HG03103 (cell line): ENCODE results near the gene KCTD2.
"Not testable (repeated sequence)": the region's sequence is repeated elsewhere in the genome, so short reads cannot be mapped to it uniquely, and the experiment has no call there.

Experiments used
- ATAC-seq: cut with Tn5 transposase; IDR thresholded peaks from one replicate; pipeline ENCODE4 v1.9.1; 2021; ENCODE audit warnings: low read depth; ENCODE audit not compliant: unreplicated experiment

Gene KCTD2

DNA sequence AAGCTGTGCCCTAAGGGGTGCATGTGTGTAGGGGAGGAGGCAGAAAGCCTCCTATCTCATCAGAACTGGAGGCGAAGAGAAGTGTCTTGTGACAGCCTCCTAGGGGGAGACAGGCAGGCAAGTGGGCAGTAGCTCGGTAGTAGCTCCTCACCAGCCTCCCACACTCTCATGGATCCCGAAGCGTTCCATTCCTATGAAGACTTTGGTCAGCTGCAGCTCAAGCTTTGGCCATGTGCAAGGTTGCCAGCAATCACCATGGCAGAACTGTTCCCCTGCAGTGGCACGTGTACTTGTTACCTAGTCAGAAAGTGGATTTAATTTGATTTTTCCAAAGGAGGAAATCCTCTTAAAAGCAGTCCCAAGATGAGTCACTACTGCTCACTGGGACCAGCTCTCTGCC lies 27.9 kb upstream of the KCTD2 start:
- no peak for ATAC-seq

DNA sequence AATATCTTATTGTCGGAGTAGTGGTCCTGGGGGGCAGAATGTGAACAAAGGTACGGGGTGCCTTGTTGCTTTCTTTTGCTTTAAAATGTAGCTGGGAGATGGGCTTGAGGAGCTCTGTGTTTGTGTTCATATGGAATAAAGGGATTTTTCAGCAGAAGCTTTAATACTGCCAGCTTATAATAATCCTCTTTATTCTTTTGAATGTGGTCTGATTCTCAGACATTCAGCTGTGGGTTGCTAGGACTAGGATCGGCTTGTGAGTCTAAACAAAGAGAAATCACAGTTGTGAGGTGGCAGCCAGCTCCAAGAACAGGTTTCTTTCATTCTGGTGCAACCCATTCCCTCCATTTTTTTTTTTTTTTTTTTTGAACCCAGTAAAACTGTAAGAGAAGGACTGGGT lies 27.3 kb upstream of the KCTD2 start:
- ATAC-seq, result no peak

DNA sequence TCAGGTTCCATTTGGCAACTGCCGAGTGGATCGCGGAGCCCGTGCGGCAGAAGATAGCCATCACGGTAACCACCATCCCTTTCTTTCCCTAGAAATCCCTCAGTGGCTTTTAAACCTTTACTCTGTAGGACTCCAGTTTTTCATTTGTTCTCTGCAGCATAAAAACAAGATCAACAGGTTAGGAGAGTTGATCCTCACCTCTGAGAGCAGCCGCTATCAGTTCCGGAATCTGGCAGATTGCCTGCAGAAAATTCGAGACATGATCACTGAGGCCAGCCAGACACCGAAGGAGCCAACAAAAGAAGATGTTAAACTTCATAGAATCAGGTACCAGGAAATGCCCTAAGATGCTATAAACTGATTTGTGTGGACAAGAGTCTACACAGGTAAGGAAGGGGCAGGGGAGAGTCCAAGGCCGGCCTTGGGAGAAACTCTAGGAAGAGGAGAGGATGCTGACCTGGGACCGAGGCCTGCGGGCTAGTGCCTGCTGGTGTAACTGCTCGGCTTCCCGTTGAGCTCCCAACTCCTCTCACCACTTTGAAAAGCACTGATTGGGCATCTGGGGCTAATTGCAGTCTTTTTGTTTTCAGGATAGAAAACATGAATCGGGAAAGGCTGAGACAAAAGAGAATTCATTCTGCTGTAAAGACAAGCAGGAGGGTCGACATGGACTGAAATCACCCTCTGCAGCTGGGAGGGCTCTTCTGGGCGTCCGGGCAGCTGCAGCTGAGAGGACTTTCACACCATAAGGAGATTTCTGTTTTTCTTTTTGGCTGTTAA lies 26.5 kb upstream of the KCTD2 start:
- no peak for ATAC-seq

DNA sequence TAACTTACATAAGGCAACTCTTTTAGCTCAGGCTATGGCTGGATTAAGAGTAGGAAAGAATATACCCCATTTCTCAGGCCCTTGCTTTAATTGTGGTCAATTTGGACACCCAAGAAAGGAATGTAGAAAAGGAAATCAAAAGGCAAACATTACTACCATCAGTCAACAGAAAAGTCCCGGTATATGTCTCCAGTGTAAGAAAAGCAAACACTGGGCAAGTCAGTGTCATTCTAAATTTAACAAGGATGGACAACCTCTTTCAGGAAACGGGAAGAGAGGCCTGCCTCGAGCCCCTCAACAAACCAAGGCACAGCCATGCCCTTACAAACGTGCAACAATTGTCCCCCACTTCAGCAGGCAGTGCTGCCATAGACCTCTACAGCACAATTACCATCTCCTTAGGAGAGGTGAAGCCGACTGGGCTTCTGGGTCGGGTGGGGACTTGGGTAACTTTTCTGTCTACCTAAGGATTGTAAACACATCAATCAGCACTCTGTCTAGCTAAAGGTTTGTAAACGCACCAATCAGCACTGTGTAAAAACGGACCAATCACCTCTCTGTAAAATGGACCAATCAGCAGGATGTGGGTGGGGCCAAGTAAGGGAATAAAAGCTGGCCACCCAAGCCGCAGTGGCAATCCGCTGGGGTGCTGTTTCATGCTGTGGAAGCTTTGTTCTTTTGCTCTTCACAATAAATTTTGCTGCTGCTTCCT lies 22.2 kb upstream of the KCTD2 start:
- ATAC-seq, result no peak

DNA sequence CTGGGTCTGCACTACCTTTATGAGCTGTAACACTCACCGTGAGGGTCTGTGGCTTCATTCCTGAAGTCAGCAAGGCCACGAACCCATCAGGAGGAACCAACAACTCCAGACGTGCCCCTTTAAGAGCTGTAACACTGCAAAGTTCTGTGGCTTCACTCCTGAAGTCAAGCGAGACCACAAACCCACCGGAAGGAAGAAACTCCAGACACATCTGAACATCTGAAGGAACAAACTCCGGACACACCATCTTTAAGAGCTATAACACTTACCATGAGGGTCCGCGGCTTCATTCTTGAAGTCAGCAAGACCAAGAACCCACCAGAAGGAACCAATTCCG lies 21.7 kb upstream of the KCTD2 start:
- ATAC-seq, result not testable (repeated sequence)

DNA sequence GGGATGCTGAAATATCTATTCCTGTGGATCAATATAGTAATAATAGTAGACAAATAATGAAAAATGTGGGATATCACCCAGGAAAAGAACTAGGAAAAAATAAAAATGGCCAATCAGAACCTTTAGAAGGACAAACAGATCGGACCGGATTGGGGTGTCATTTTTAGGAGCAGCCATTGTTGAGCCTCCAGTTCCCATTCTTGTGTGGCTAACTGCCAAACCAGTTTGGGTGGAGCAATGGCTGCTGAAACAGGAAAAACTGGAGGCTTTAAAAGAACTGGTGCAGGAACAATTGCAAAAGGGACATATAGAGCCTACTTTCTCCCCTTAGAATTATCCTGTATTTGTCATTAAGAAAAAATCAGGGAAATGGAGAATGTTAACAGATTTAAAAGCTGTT lies 20.4 kb upstream of the KCTD2 start:
- not testable (repeated sequence) for ATAC-seq

DNA sequence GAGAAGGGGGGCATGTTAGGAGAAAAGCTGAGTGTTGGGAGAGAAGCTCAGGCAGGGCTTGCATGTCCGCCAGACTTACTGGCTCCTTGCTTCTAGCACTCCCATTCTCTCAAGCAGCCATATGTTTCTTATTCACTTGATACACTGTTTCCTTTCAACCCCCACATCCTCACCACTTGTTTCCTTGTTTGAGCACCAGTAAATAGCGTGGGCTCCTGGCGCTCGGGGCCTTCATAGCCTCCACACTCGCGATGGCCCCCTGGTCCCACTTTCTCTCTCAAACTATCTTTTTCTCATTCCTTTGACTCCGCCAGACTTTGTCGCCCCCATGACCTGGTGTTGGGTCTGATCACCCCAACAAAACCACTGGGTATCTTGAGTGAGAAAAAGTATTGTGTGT lies 16.9 kb upstream of the KCTD2 start:
- ATAC-seq, result no peak

DNA sequence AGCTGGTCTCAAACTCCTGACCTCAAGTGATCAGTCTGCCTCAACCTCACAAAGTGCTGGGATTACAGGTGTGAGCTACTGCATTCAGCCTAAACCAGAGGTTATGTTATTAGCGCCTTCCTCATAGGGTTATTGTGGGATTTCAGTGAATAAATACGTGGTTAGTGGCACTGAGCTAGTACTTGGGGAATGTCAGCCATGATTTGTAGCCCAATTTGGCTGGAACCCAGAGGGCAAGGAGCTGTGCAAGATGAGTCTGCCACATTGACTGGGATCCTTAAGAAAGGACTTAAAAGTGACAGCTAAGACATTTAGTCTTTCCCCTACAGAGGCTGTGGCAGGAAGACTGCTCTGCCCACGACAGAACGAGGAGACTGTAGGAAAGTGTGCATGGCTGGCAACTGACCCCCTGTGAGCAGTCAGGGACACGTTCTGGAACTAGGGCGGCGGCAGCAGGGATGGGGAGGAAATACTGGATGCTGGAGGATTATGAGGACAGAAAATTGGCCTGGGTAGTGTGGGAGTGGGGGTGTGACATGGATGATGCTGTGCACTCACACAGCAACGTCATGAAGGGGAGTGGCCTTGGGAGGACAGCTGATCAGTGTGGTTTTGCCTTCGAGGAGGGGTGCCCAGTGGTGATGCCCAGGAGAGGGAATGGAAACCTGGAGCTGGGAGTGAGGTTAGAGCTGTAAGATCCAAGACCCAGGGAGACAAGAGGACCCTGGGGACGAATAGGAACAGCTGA lies 14.9 kb upstream of the KCTD2 start:
- ATAC-seq, result no peak

DNA sequence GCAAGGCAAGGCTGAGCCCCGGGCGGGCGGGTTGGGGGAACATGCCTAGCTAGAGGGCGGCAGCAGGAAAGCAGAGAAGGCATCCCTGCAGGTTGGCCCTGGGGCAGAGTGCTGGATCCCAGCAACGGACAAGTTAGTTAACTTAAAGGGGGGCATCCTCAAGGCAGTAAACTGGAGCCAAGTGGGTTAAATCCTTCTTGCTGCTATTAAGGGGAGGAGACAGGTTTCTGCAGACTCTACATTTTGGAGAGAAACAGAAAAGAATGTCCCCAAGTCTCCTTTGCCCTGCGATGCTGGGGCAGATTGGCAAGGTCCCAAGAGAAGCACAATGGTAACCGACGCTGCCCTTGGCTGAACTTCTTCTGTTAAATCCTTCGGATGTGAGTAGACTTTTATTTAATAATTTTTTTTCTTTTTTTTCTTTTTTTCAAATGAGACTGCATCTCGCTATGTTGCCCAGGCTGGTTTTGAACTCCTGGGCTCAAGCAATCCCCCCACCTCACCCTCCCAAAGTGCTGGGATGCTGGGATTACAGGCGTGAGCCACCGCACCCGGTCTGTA lies 14.2 kb upstream of the KCTD2 start:
- ATAC-seq, result no peak

DNA sequence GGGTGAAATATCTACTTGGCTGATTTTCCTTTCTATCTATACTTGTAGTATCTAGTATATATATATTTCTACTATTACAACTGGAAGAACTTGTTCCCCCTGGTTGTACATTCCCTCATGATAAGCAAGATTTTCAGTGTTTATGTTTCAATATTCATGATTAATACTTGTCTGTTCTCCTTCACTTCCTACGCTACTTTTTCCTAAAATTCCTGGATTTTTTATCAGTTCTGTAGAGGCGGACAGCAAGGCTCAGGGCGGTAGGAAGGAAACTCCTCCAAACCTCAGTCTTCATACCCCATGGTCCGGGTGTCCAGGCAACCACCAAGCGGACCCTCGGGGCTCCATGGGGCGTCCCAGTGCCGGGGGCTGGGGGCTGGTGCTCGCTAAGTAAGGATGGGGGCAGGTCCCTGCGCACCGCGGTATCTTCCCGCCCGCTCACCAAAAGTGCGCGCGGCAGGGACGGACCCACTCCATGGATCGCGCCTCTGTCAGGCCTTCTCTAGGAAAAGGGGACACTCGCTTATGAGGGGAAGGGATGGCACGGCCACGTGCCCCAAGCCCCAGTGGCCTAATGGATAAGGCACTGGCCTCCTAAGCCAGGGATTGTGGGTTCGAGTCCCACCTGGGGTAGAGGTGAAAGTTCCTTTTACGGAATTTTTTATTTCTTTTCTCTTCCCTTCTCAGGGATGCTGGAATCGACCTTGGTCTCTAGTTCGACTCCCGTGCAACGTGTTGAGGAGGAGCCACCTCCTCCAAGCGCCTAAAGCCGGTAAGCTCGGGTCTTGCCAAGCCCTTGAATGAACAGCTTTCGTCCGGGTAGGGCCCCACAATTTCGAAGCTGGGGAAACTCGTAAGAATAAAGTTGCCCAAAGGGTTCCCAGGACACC lies 13.4 kb upstream of the KCTD2 start:
- ATAC-seq, result peak; percentile 33

DNA sequence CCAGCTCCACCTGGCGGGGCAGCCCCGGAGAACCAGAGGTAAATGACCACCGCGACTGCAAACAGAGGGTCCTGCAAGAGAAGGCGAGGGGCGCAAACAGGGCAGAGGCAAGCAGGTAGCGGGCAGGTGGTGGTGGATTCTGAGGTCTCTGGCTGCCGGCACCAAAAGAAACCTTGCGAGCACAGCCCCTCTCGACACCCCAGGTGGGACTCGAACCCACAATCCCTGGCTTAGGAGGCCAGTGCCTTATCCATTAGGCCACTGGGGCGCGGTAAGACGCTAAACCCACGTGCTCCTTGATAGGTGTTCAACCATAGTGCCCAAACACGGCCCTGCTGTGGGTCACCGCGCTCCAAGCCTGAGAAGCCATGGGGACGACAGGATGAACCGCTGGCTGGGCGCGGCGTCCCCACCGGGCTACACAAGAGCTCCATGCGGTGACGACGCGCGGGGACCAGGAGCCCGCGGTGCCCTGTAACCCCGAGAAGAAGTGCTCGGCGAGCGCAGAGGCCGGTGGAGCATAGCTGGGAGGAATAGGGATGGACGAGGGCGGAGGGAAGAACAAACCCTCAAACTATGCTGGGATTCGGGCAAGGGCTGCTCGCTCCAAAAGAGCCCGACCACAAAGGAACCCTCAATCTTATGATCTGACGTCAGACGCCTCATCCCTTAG lies 12.7 kb upstream of the KCTD2 start:
- peak; percentile 46 for ATAC-seq

DNA sequence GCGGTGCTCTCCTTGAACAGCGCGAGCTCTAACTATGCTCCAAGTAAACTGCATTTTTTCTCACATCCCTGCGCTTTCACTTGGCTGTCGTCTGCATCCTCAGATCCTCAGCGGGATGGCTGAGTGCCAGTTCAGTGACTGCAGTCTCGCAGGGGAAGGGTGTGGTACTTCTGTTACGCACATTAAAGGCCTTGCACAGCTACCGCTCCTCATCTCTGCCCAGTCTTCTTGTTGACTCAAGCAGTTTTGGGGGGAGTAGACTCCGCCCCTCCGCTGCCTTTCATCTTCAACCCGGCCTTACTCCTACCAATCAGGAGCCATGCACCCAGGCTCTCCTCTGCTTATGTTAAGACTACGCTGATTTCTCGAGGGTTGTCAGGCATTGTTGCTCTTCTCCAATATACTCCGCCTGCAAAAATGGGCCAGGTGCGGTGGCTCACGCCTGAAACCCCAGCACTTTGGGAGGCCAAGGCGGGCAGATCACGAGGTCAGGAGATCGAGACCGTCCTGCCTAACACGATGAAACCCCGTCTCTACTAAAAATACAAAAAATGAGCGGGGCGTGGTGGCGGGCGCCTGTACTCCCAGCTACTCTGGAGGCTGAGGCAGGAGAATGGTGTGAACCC lies 10.3 kb upstream of the KCTD2 start:
- ATAC-seq, result no peak

DNA sequence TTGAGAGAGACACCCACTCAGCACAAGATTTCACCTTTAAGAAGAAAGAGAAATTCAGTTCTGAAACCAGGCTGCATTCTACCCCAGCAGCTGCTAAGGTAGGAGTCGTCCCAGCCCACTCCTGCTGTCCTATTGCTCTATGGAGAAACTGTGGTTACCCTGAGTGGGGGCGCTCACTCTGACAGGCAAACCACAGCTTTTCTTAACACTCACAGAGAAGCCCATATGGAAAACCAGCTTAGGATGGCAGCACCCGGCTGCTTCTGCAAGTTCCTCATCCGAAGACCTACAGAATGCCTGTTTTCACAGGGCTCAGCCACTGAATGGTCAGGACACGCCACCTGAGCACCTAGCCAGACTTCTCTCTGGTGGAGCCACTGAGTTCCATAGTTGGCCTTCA lies 7.8 kb upstream of the KCTD2 start:
- no peak for ATAC-seq

DNA sequence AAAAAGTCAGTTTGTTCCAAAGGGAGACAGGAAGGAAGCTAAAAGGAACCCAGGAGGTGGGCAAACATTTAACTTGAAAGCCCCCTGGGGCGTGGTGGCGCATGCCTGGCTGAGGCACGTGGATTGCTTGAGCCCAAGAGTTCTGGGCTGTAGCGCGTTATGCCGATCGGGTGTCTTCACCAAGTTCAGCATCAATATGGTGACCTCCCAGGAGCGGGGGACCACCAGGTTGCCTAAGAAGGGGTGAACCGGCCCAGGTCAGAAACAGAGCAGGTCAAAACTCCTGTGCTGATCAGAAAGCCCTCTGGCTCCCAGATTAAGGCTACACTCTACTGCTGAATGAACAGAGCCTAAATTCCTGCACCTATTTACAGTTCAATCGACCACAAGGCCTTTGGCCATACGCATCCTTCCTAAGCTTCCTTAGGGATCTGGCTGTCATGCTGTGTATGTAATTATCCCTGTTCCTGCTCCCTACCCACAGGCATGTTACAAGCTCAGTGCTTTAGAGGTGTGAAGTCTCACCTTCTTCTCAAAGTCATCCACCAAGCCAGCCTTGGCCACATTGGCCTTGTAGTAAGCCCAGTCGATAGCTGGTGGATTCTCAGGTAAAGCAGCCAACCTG lies 5.3 kb upstream of the KCTD2 start:
- ATAC-seq, result no peak

DNA sequence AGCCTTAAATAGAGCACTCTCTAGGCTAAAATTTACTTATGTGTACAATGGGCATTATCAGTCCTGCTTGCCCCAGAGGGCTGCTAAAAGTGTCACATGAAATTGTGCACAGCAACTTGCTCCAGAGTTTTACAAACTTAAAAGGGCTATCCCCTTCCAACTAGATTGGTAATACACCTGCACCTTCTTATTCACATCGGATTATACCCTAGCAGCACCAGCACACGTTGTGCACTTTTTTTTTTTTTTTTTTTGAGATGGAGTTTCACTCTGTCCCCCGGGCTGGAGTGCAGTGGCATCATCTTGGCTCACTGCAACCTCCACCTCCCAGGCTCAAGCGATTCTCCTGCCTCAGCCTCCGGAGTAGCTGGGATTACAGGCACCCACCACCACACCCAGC lies 3.2 kb upstream of the KCTD2 start:
- not testable (repeated sequence) for ATAC-seq

DNA sequence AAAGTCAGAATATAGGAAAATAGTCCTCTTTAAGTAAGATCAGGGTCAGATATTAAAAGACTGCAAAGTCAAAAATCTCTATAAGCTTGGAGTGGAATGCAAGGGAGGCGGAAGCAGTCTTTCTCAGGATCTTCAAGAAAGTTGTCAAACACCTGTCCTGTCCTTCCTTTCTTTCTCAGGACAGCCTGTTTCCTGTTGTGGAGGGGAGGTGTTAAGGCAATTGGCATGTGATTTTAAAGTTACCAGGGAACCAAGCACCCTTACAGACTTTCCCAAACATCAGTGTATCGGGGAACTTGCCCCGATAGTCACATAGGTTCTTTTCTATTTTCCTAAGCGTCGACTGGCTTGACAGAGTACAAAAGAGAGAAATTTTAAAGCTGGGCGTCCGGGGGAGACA lies 2.3 kb upstream of the KCTD2 start:
- no peak for ATAC-seq

DNA sequence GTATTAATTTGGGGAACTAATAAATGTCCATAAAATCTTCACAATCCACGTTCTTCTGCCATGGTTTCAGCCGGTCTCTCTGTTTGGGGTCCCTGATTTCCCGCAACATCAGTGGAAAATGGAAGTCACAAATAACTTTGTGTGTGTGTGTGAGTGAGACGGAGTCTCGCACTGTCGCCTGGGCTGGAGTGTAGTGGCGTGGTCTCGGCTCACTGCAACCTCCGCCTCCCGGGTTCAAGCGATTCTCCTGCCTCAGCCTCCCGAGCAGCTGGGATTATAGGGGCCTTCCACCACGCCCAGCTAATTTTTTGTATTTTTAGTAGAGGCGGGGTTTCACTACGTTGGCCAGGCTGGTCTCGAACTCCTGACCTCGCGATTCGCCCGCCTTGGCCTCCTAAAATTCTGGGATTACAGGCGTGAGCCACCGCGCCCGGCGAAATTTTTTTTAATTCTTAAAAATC lies 1.0 kb upstream of the KCTD2 start:
- ATAC-seq, result not testable (repeated sequence)

DNA sequence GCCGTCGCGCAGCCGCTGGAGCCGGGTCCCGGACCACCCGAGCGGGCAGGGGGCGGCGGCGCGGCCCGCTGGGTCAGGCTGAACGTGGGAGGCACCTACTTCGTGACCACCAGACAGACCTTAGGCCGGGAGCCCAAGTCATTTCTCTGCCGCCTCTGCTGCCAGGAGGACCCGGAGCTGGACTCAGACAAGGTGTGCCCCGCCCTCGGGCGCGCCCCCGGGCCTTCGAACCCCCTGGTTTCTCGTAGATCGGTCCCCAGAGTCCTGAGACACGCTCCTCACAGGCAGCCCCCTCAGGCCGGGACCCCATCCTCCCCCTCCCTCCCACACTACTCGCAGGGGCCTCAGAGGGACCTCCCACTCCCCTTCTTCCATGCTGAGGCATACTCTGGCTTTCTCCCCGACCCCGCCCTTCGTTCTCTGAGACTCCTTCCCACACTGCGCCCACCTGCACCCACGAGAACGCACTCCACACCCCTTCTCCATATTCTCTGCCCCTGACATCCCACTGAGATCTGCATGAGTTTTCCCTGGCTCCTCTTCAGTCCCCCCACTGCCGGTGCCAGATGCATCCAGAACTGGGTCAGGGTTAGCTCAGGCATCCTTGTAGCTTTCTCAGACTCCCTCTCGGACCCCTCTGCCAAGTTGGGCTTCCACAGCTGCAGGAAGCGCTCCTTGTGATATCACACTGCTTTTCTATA lies 523 bp downstream of the KCTD2 start:
- ATAC-seq, result no peak
